ENCODE measurements around the gene DUSP7.
"Not testable (repeated sequence)": the region's sequence is repeated elsewhere in the genome, so short reads cannot be mapped to it uniquely, and the experiment has no call there.

DUSP7 gene

DNA sequence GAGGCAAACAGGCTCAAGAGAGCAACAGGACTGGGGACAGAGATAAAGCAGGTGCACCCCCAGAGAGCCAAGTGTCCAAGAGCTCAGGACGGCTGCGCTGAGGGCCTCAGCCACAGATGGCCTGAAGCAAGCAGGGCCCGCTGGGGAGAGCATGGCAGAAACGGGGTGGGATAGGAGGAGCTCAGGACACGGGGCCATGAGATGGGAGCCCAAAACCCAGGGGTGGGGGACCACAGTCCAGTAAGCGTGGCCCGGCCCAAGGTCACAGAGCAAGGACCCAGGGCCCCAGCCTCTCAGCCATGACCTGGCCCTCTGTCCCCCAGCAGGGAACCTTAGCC lies 9.5 kb downstream of the DUSP7 start:
- DNase-seq (ENCODE audit: low spot score): no peak
- Histone ChIP-seq H3K27ac (peak overlapping the region; percentile 89 to 94), H3K4me3 (peak overlapping the region; percentile 5)
- TF ChIP-seq, protein P1, sequence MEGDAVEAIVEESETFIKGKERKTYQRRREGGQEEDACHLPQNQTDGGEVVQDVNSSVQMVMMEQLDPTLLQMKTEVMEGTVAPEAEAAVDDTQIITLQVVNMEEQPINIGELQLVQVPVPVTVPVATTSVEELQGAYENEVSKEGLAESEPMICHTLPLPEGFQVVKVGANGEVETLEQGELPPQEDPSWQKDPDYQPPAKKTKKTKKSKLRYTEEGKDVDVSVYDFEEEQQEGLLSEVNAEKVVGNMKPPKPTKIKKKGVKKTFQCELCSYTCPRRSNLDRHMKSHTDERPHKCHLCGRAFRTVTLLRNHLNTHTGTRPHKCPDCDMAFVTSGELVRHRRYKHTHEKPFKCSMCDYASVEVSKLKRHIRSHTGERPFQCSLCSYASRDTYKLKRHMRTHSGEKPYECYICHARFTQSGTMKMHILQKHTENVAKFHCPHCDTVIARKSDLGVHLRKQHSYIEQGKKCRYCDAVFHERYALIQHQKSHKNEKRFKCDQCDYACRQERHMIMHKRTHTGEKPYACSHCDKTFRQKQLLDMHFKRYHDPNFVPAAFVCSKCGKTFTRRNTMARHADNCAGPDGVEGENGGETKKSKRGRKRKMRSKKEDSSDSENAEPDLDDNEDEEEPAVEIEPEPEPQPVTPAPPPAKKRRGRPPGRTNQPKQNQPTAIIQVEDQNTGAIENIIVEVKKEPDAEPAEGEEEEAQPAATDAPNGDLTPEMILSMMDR (IDR thresholded peaks at IDR 0.05): no peak

DNA sequence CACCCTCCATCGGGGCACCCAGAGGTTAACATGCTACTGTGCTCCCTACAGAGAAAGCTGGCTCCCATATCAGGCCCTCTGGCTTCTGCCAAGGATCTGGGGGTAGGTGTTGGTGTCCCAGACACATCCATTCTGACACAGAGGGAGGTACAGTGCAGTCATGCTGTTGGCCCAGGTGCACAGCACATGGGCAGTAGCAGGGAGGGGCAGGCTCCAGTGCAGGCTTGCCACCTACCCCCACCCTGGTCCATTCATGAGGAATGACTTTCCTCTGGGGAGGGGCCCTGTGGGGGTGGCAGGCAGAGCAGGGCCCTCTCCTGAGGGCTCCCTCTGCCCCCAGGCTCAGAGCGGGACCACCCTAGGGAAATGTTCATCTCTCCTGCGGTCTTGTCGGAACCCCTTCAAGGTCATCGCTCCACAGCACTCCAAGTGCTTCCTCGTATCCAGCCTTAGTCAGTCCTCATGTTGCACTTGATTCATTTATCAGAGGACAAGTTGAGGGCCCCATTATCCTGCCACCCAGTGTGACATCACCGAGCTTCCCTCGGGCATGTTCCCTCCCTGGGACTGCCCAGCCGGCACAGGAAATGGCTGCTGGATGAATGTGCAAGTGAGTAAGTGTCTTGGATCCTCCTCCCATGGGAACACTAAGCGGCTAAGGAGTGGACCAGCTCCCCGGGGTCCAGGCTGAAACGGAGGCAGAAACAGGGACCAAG lies 10.0 kb downstream of the DUSP7 start:
- peak overlapping the region; percentile 5 for H3K4me3 ChIP-seq
- peak overlapping the region; percentile 89 to 94 for H3K27ac ChIP-seq
- TF ChIP-seq, protein P1 (IDR thresholded peaks at IDR 0.05): no peak
- DNase-seq (ENCODE audit: low spot score): peak; percentile 94

DNA sequence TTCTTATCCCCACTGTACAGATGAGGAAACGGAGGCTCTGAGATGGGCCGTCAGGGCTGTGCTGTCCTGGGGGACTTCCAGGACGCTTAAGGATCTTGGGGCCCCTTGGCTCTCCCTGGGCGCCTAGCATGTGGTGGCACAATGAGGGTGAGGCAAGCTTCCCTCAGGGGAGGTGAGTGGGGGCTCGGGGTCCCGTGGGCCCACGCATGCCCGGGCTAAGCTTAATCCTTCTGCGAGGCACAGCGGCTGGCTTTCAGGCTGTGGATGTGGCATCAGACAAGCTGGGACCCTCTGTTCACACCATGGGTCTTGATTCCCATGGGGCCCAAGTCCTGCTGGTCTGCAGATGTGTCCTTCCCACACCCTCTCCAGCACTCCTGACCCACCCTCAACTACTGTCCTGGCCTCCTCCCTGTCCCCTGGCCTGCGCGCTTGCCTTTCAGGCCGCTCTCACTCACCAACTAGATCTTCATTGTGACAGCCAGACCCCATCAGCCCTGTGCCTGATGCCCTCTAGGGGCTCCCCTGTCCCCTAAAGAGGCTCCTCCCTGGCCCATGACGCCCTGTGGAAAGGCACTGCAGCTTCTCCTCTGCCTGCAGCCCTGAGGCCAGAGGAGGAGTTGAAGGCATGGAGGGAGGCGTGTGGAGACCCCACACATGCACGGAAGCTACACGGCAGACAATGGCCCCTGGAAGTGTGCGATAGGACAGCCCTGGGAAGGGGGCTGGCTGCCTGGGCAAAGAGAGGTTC lies 11.3 kb downstream of the DUSP7 start:
- H3K27ac ChIP-seq: peak overlapping the region in 1 of 2 donors; percentile 89
- no peak overlapping the region for H3K4me3 ChIP-seq
- TF ChIP-seq, protein P1 (IDR thresholded peaks at IDR 0.05): no peak
- no peak for DNase-seq (ENCODE audit: low spot score)

DNA sequence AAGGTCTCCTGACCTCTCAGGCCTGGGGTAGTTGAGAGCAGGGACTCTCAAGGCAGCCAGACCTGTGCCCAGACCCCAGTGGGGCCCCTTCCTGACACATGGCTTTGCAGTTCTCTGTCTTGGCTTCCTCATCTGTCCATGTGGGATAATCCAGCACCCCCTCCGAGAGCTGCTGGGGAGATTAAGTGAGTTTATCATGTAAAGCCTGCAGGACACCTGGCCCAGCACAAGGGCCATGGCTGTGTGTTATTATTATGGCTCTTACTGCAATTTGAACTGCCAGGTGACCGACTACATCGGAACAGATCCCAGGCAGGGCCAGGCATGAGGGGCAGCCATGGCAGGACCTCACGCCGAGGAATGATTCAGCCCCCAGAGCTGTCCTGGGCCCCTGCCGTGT lies 12.6 kb downstream of the DUSP7 start:
- H3K27ac ChIP-seq: peak overlapping the region in 1 of 2 donors; percentile 89
- no peak for DNase-seq (ENCODE audit: low spot score)
- TF ChIP-seq, protein P1 (IDR thresholded peaks at IDR 0.05): no peak
- no peak overlapping the region for H3K4me3 ChIP-seq

DNA sequence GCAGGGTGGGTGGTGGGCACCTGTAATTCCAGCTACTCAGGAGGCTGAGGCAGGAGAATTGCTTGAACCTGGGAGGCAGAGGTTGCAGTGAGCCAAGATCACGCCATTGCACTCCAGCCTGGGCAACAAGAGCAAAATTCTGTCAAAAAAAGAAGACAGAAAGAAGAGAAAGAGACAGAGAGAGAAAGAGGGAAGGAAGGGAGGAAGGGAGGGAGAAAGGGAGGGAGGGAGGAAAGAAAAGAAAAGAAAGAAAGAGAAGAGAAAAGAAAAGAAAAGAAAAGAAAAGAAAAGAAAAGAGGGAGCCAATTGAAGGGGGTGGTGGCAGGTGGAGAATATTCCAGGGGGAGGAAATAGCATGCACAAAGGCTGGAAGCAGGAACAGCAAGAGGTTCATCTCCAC lies 13.3 kb downstream of the DUSP7 start:
- DNase-seq (ENCODE audit: low spot score); H3K27ac ChIP-seq; H3K4me3 ChIP-seq: not testable (repeated sequence)

DNA sequence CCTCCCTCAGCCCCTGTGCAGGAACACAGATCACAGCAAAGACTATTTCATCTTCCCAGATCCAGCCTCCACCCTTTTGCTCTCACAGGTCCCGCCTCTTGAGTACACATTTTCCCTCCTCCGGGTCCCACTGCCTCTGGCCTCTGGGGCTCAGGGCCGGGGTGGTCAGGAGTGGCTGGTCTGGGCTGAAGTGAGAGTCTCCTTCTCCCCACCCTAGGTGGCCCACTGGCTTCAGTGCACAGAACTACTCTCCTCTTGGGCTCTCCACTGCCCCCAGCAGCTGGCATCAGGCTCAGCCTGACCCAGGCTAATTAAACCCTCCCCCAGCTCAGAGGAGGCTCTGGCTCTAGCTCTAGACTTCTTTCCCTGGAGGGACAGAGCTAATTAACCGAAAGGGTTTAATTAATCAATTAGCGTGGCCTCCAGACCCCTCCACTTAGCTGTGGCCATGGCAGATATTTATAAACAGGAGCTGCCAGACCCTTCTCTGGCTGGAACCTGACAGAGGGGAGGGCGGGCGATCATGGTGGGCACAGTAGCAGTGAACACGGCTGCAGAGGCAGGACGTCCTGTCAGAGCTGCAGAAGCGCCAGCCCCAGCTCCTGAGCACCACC lies 15.1 kb downstream of the DUSP7 start:
- no peak overlapping the region for H3K4me3 ChIP-seq
- TF ChIP-seq, protein P1 (IDR thresholded peaks at IDR 0.05): no peak
- DNase-seq (ENCODE audit: low spot score): no peak
- H3K27ac ChIP-seq: peak overlapping the region in 1 of 2 donors; percentile 56

DNA sequence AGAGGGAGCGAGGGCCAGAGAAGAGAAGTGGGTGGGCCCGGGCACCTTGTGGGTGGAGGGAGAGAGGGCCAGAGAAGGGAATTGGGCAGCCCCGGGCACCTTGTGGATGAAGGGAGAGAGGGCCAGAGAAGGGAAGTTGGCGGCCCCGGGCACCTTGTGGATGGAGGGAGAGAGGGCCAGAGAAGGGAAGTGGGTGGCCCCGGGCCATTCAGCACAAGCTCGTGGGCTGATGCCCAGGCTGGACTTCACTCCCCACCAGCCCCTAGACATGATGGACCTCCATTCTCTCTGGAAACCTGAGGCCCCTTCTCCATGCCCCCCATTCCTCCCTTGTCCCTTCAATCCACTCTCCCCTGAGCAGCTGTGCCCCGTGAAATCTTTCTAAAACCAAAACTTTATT lies 15.8 kb downstream of the DUSP7 start:
- Histone ChIP-seq H3K27ac (peak overlapping the region in 1 of 2 donors; percentile 56), H3K4me3 (no peak overlapping the region)
- TF ChIP-seq, protein P1 (IDR thresholded peaks at IDR 0.05): no peak
- DNase-seq (ENCODE audit: low spot score): no peak

Measured in coronary artery (tissue), 2 donors.